Smooth muscle cell (in vitro differentiated cells): ENCODE data around the gene ZNF487. TPM values are rescaled to one million over a fixed set of nuclear protein-coding genes. Genes with fewer than 3 reads are reported as not detected.

Experiments
- DNase-seq: peaks from one replicate; lab custom pipeline; 2025; ENCODE audit not compliant: unreplicated experiment; lab: John Stamatoyannopoulos, UW
- H2AFZ ChIP-seq: fragments of 200-600 bp; sonication (generic); 2 replicates; pipeline ENCODE4 v1.6.0; 2016; ENCODE audit warnings: antibody characterized with exemption, low read depth, mild to moderate bottlenecking
- H3F3A ChIP-seq: fragments of 200-600 bp; sonication (generic); 2 replicates; pipeline ENCODE4 v1.6.0; 2017; ENCODE audit warnings: antibody characterized with exemption, low read depth
- H3K27ac ChIP-seq: fragments of 200-600 bp; sonication (generic); 2 replicates; pipeline ENCODE4 v1.5.1; 2016; ENCODE audit warnings: low read depth, mild to moderate bottlenecking
- H3K27me3 ChIP-seq: fragments of 200-600 bp; sonication (generic); 2 replicates; pipeline ENCODE4 v1.6.1; 2016; ENCODE audit warnings: low read depth, mild to moderate bottlenecking
- H3K36me3 ChIP-seq: fragments of 200-600 bp; sonication (generic); 2 replicates; pipeline ENCODE4 v1.5.1; 2016; ENCODE audit warnings: low read depth
- H3K4me1 ChIP-seq: fragments of 200-600 bp; sonication (generic); 2 replicates; pipeline ENCODE4 v1.5.1; 2016; ENCODE audit warnings: low read depth
- H3K4me2 ChIP-seq: fragments of 200-600 bp; sonication (generic); 2 replicates; pipeline ENCODE4 v1.6.0; 2016; ENCODE audit warnings: mild to moderate bottlenecking
- H3K4me3 ChIP-seq: fragments of 200-600 bp; sonication (generic); 2 replicates; pipeline ENCODE4 v1.5.1; 2016; ENCODE audit warnings: mild to moderate bottlenecking
- H3K79me2 ChIP-seq: fragments of 200-600 bp; sonication (generic); 2 replicates; pipeline ENCODE4 v1.6.0; 2016; ENCODE audit warnings: low read depth, mild to moderate bottlenecking
- H3K9ac ChIP-seq: fragments of 200-600 bp; sonication (generic); 2 replicates; pipeline ENCODE4 v1.6.0; 2016; ENCODE audit warnings: low read depth
- H3K9me3 ChIP-seq: fragments of 200-600 bp; sonication (generic); replicated peaks from 2 replicates; pipeline ENCODE4 v1.5.1; 2016; ENCODE audit warnings: low read depth
- H4K20me1 ChIP-seq: fragments of 200-600 bp; sonication (generic); 2 replicates; pipeline ENCODE4 v1.6.0; 2016; ENCODE audit warnings: low read depth
- CTCF ChIP-seq: fragments of 200-600 bp; sonication (generic); IDR thresholded peaks from 2 replicates; pipeline ENCODE4 v1.5.1; 2017; ENCODE audit warnings: borderline replicate concordance, mild to moderate bottlenecking, antibody characterized with exemption; ENCODE audit not compliant: insufficient read depth, poor library complexity, severe bottlenecking
- whole genome bisulfite sequencing: methylation state at CpG from one replicate; pipeline ENCODE4 v1.1.7; 2016; ENCODE audit warnings: low lambda C conversion rate; 5-methylcytosine and 5-hydroxymethylcytosine counted together
- polyA plus RNA-seq: library from polyadenylated mRNA; unstranded; fragments of >200 nt; fragmentation: Nextera tagmentation; extraction: Ambion mirVana; gene quantifications from 2 replicates; pipeline ENCODE4 v1.2.1, GENCODE V29; 2016
- total RNA-seq: library from RNA; depleted of rRNA; stranded (reverse); fragments of >200 nt; gene quantifications from 2 replicates; pipeline ENCODE4 v1.2.3, GENCODE V29; 2014

Gene ZNF487
- total and polyA plus RNA-seq, 2 experiments from 2014 or later = 5.1 to 9.6 TPM

GRCh38 chr10:43407148-43407575 is 29.7 kb upstream of the ZNF487 start:
- H2AFZ ChIP-seq = no peak overlapping the region
- H4K20me1 ChIP-seq = peaks cover 57% of the 10 kb centered on the region
- 1% methylated on average over 56 of the region's 59 CpGs for WGBS

GRCh38 chr10:43407576-43408330 is 29.2 kb upstream of the ZNF487 start:
- H3K79me2 ChIP-seq = peaks cover 42% of the 10 kb centered on the region
- peaks cover 13% of the 10 kb centered on the region for H3K4me1 ChIP-seq
- H3K27ac ChIP-seq = peak overlapping the region; percentile 99
- H4K20me1 ChIP-seq = peaks cover 51% of the 10 kb centered on the region
- H3F3A ChIP-seq = peaks cover 9% of the 10 kb centered on the region
- TF ChIP-seq CTCF = peak; percentile 49
- H3K4me3 ChIP-seq = peak overlapping the region; percentile 80
- no peak overlapping the region for H2AFZ ChIP-seq
- 1% methylated on average over 56 of the region's 56 CpGs for WGBS
- peak overlapping the region; percentile 97 for H3K9ac ChIP-seq
- H3K36me3 ChIP-seq = no peaks in the 10 kb centered on the region
- DNase-seq = peak; percentile 51
- H3K9me3 ChIP-seq = no peaks in the 10 kb centered on the region
- H3K27me3 ChIP-seq = no peaks in the 10 kb centered on the region
- H3K4me2 ChIP-seq = peak overlapping the region; percentile 93

More at GRCh38 chr10:43407148-43407575, 29.7 kb upstream of the ZNF487 start:
- no peak for TF ChIP-seq CTCF
- peaks cover 9% of the 10 kb centered on the region for H3F3A ChIP-seq
- H3K9ac ChIP-seq = peak overlapping the region; percentile 97
- peak; percentile 50 for DNase-seq
- H3K36me3 ChIP-seq = no peaks in the 10 kb centered on the region
- no peaks in the 10 kb centered on the region for H3K27me3 ChIP-seq
- peaks cover 47% of the 10 kb centered on the region for H3K79me2 ChIP-seq
- H3K4me2 ChIP-seq = peak overlapping the region; percentile 93
- peak overlapping the region; percentile 99 for H3K27ac ChIP-seq
- peaks cover 19% of the 10 kb centered on the region for H3K4me1 ChIP-seq
- H3K9me3 ChIP-seq = no peaks in the 10 kb centered on the region
- H3K4me3 ChIP-seq = peak overlapping the region; percentile 80

DNA sequence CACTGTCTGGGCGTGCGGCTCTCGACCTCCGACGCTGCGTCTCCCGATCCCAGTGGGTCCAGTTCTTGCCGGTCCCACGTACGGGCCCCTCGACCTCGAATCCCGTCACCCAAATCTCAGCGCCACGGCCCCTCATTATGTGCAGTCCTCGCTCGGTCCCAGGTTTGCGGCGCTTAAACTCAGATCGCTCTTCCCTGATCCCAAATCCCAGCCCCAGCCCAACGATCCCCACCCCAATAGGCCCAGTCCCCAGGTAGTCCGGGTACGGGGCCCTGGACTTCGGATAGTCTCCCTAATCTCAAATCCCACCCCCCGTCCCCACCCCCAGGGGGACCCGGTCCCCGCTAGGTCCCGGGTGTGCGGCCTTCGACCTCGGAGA is 28.6 kb upstream of the ZNF487 start:
- H3K36me3 ChIP-seq = no peaks in the 10 kb centered on the region
- no peaks in the 10 kb centered on the region for H3K9me3 ChIP-seq
- H3K4me2 ChIP-seq = peak overlapping the region; percentile 93
- H3K4me1 ChIP-seq = peaks cover 13% of the 10 kb centered on the region
- H3K27ac ChIP-seq = peak overlapping the region; percentile 99
- peaks cover 36% of the 10 kb centered on the region for H3K79me2 ChIP-seq
- no peak for DNase-seq
- H2AFZ ChIP-seq = no peak overlapping the region
- H4K20me1 ChIP-seq = peaks cover 46% of the 10 kb centered on the region
- peak overlapping the region; percentile 97 for H3K9ac ChIP-seq
- H3F3A ChIP-seq = peaks cover 9% of the 10 kb centered on the region
- under 1% methylated on average over 31 of the region's 31 CpGs for WGBS
- peak overlapping the region; percentile 80 for H3K4me3 ChIP-seq
- no peaks in the 10 kb centered on the region for H3K27me3 ChIP-seq
- no peak for TF ChIP-seq CTCF
